ENCODE results near the gene ATG4D.

ATG4D gene

GRCh38 chr19:10582091-10582490 is 38.4 kb downstream of the ATG4D start:
- no peak for DNase-seq

GRCh38 chr19:10583036-10583776 is 39.5 kb downstream of the ATG4D start:
- DNase-seq = no peak

- no peak for DNase-seq
Measured at GRCh38 chr19:10586396-10586795, 42.7 kb downstream of the ATG4D start.

GRCh38 chr19:10587022-10587838 is 43.5 kb downstream of the ATG4D start, which contains the start of gene AP1M2:
AP1M2 (minus strand) TSS chr19:10587312; CDS start chr19:10587231, 81 bp downstream.
- DNase-seq = no peak

GRCh38 chr19:10587839-10588150 is 44.1 kb downstream of the ATG4D start:
- DNase-seq = no peak

GRCh38 chr19:10593148-10593547 is 49.4 kb downstream of the ATG4D start:
- no peak for DNase-seq

- DNase-seq = no peak
Measured at GRCh38 chr19:10593820-10594637, 50.3 kb downstream of the ATG4D start.

GRCh38 chr19:10600149-10600548 is 56.4 kb downstream of the ATG4D start:
- DNase-seq = no peak

- DNase-seq = no peak
Measured at GRCh38 chr19:10601999-10602329, 58.3 kb downstream of the ATG4D start.

GRCh38 chr19:10602330-10603083 is 58.8 kb downstream of the ATG4D start:
- peak; percentile 82 for DNase-seq

All from stimulated activated naive CD4-positive, alpha-beta T cell treated with Interleukin-2 at 50 U/mL for 16 hours (primary cell).